ENCODE data around the gene BLNK.

GRCh38 chr10:96301616-96302015, 30.2 kb upstream of the BLNK start:
- no peak for TF ChIP-seq CTCF (IDR thresholded peaks at IDR 0.05; ENCODE audit: low read depth, low read length)
- TF ChIP-seq EZH2phosphoT487 (IDR thresholded peaks at IDR 0.05; ENCODE audit: low read depth): no peak
